ENCODE results near the gene CXCL6.

Gene CXCL6

GRCh38 chr4:73848183-73848777, 11.8 kb downstream of the CXCL6 start:
- CTCF ChIA-PET: interaction anchor here (0.6 to 3.3 kb wide), 3 partner anchors 16 to 36 kb away, joined by 3 to 9 read pairs (median 4); no protein-coding TSS in a partner anchor
- DNase-seq: no peak
- WGBS (ENCODE audit: insufficient coverage): 100% methylated on average over 1 of the region's 1 CpG
- POLR2A ChIA-PET: no interaction called here
- no peak overlapping the region for H3K4me3 ChIP-seq (ENCODE audit: control insufficient read depth in 1 of 7, extremely low read depth in 1 of 7, insufficient read depth in 4 of 7, low read depth in 2 of 7, low read length in 6 of 7)
- no peak overlapping the region for H3K27ac ChIP-seq (ENCODE audit: insufficient read depth in 1 of 2, low read depth in 1 of 2, low read length in 2 of 2, poor library complexity in 1 of 2, severe bottlenecking in 2 of 2)
- H3K9me3 ChIP-seq (ENCODE audit: control extremely low read depth in 1 of 5, control insufficient read depth in 4 of 5, insufficient read depth in 2 of 5, low read depth in 1 of 5, low read length in 4 of 5): no peaks in the 10 kb centered on the region
- no peaks in the 10 kb centered on the region for H3K36me3 ChIP-seq (ENCODE audit: control insufficient read depth in 4 of 4, insufficient read depth in 4 of 4, low read length in 3 of 4)
- peaks cover 0 to 10% (median 5%) of the 10 kb centered on the region in 4 experiments for H3K4me1 ChIP-seq (ENCODE audit: control extremely low read depth in 1 of 4, control insufficient read depth in 4 of 4, insufficient read depth in 4 of 4, low read length in 3 of 4)
- H3K27me3 ChIP-seq (replicated peaks in 2 of 5; ENCODE audit: control insufficient read depth in 4 of 5, insufficient read depth in 5 of 5, low read length in 4 of 5): peaks cover 0 to 5% (median 0%) of the 10 kb centered on the region in 5 experiments

GRCh38 chr4:73850261-73850970, 13.9 kb downstream of the CXCL6 start:
- Histone ChIP-seq H3K27me3 (replicated peaks in 2 of 5; ENCODE audit: control insufficient read depth in 4 of 5, insufficient read depth in 5 of 5, low read length in 4 of 5) (peaks cover 0 to 9% (median 7%) of the 10 kb centered on the region in 5 experiments), H3K4me1 (ENCODE audit: control extremely low read depth in 1 of 4, control insufficient read depth in 4 of 4, insufficient read depth in 4 of 4, low read length in 3 of 4) (peaks cover 0 to 16% (median 7%) of the 10 kb centered on the region in 4 experiments), H3K4me3 (ENCODE audit: control insufficient read depth in 1 of 7, extremely low read depth in 1 of 7, insufficient read depth in 4 of 7, low read depth in 2 of 7, low read length in 6 of 7) (no peak overlapping the region), H3K9me3 (ENCODE audit: control extremely low read depth in 1 of 5, control insufficient read depth in 4 of 5, insufficient read depth in 2 of 5, low read depth in 1 of 5, low read length in 4 of 5) (no peaks in the 10 kb centered on the region), H3K36me3 (ENCODE audit: control insufficient read depth in 4 of 4, insufficient read depth in 4 of 4, low read length in 3 of 4) (no peaks in the 10 kb centered on the region), H3K27ac (ENCODE audit: insufficient read depth in 1 of 2, low read depth in 1 of 2, low read length in 2 of 2, poor library complexity in 1 of 2, severe bottlenecking in 2 of 2) (no peak overlapping the region)
- DNase-seq: no peak
- POLR2A ChIA-PET: interaction anchor here (0.6 kb wide), 1 partner anchor 260 kb away, joined by 3 read pairs; no protein-coding TSS in a partner anchor
- CTCF ChIA-PET: interaction anchor here (0.7 to 3.3 kb wide), 9 partner anchors 8 to 180 kb away, joined by 3 to 9 read pairs (median 3); no protein-coding TSS in a partner anchor
- 100% methylated on average over 1 of the region's 4 CpGs for WGBS (ENCODE audit: insufficient coverage)

- peaks cover 0 to 16% (median 7%) of the 10 kb centered on the region in 4 experiments for H3K4me1 ChIP-seq (ENCODE audit: control extremely low read depth in 1 of 4, control insufficient read depth in 4 of 4, insufficient read depth in 4 of 4, low read length in 3 of 4)
- H3K4me3 ChIP-seq (ENCODE audit: control insufficient read depth in 1 of 7, extremely low read depth in 1 of 7, insufficient read depth in 4 of 7, low read depth in 2 of 7, low read length in 6 of 7): no peak overlapping the region
- POLR2A ChIA-PET: no interaction called here
- no peak for DNase-seq
- peaks cover 0 to 9% (median 7%) of the 10 kb centered on the region in 5 experiments for H3K27me3 ChIP-seq (replicated peaks in 2 of 5; ENCODE audit: control insufficient read depth in 4 of 5, insufficient read depth in 5 of 5, low read length in 4 of 5)
- H3K9me3 ChIP-seq (ENCODE audit: control extremely low read depth in 1 of 5, control insufficient read depth in 4 of 5, insufficient read depth in 2 of 5, low read depth in 1 of 5, low read length in 4 of 5): no peaks in the 10 kb centered on the region
- H3K27ac ChIP-seq (ENCODE audit: insufficient read depth in 1 of 2, low read depth in 1 of 2, low read length in 2 of 2, poor library complexity in 1 of 2, severe bottlenecking in 2 of 2): no peak overlapping the region
- CTCF ChIA-PET: interaction anchor here (0.7 to 3.3 kb wide), 6 partner anchors 8 to 121 kb away, joined by 3 to 9 read pairs (median 4); no protein-coding TSS in a partner anchor
- H3K36me3 ChIP-seq (ENCODE audit: control insufficient read depth in 4 of 4, insufficient read depth in 4 of 4, low read length in 3 of 4): no peaks in the 10 kb centered on the region
- no CpG with 5 or more reads among the region's 1 CpG for WGBS (ENCODE audit: insufficient coverage)
These were observed 14.8 kb downstream of the CXCL6 start for GRCh38 chr4:73851293-73851692.

GRCh38 chr4:73852771-73853170, 16.3 kb downstream of the CXCL6 start:
- CTCF ChIA-PET: interaction anchor here (0.9 to 2.1 kb wide), 6 partner anchors 9 to 246 kb away, joined by 3 to 10 read pairs (median 4); partner anchors contain the start of gene CXCL2
- POLR2A ChIA-PET: no interaction called here

GRCh38 chr4:73853246-73853704, 16.8 kb downstream of the CXCL6 start, which contains the start of gene PF4V1:
PF4V1 (plus strand) TSS chr4:73853296; CDS start chr4:73853363, 67 bp downstream.
- 13% methylated on average over 16 of the region's 22 CpGs for WGBS (ENCODE audit: insufficient coverage)
- Histone ChIP-seq H3K4me1 (ENCODE audit: control extremely low read depth in 1 of 4, control insufficient read depth in 4 of 4, insufficient read depth in 4 of 4, low read length in 3 of 4) (peaks cover 0 to 9% (median 3%) of the 10 kb centered on the region in 4 experiments), H3K27ac (ENCODE audit: insufficient read depth in 1 of 2, low read depth in 1 of 2, low read length in 2 of 2, poor library complexity in 1 of 2, severe bottlenecking in 2 of 2) (no peak within 1 kb of the TSS), H3K27me3 (replicated peaks in 2 of 5; ENCODE audit: control insufficient read depth in 4 of 5, insufficient read depth in 5 of 5, low read length in 4 of 5) (peaks cover 0 to 9% (median 7%) of the 10 kb centered on the region in 5 experiments), H3K9me3 (ENCODE audit: control extremely low read depth in 1 of 5, control insufficient read depth in 4 of 5, insufficient read depth in 2 of 5, low read depth in 1 of 5, low read length in 4 of 5) (no peaks in the 10 kb centered on the region), H3K4me3 (ENCODE audit: control insufficient read depth in 1 of 7, extremely low read depth in 1 of 7, insufficient read depth in 4 of 7, low read depth in 2 of 7, low read length in 6 of 7) (peak within 1 kb of the TSS in 4 of 7 experiments; percentile 24 to 60 (median 48)), H3K36me3 (ENCODE audit: control insufficient read depth in 4 of 4, insufficient read depth in 4 of 4, low read length in 3 of 4) (no peaks in the 10 kb centered on the region)
- peak in 2 of 3 donors; percentile 20 to 52 for DNase-seq
- CTCF ChIA-PET: interaction anchor here (0.9 to 2.1 kb wide), 6 partner anchors 9 to 246 kb away, joined by 3 to 10 read pairs (median 4); partner anchors contain the start of gene CXCL2
- POLR2A ChIA-PET: no interaction called here

More at GRCh38 chr4:73852771-73853170, 16.3 kb downstream of the CXCL6 start:
- H3K9me3 ChIP-seq (ENCODE audit: control extremely low read depth in 1 of 5, control insufficient read depth in 4 of 5, insufficient read depth in 2 of 5, low read depth in 1 of 5, low read length in 4 of 5): no peaks in the 10 kb centered on the region
- no peaks in the 10 kb centered on the region for H3K36me3 ChIP-seq (ENCODE audit: control insufficient read depth in 4 of 4, insufficient read depth in 4 of 4, low read length in 3 of 4)
- H3K27me3 ChIP-seq (replicated peaks in 2 of 5; ENCODE audit: control insufficient read depth in 4 of 5, insufficient read depth in 5 of 5, low read length in 4 of 5): peaks cover 0 to 9% (median 7%) of the 10 kb centered on the region in 5 experiments
- H3K4me3 ChIP-seq (ENCODE audit: control insufficient read depth in 1 of 7, extremely low read depth in 1 of 7, insufficient read depth in 4 of 7, low read depth in 2 of 7, low read length in 6 of 7): no peak overlapping the region
- DNase-seq: peak in 2 of 3 donors; percentile 19 to 45
- peaks cover 0 to 12% (median 5%) of the 10 kb centered on the region in 4 experiments for H3K4me1 ChIP-seq (ENCODE audit: control extremely low read depth in 1 of 4, control insufficient read depth in 4 of 4, insufficient read depth in 4 of 4, low read length in 3 of 4)
- H3K27ac ChIP-seq (ENCODE audit: insufficient read depth in 1 of 2, low read depth in 1 of 2, low read length in 2 of 2, poor library complexity in 1 of 2, severe bottlenecking in 2 of 2): no peak overlapping the region

GRCh38 chr4:73853718-73854473, 17.4 kb downstream of the CXCL6 start:
- 41% methylated on average over 5 of the region's 8 CpGs for WGBS (ENCODE audit: insufficient coverage)

More at GRCh38 chr4:73853718-73854473, 17.4 kb downstream of the CXCL6 start:
- no peak for DNase-seq
- H3K36me3 ChIP-seq (ENCODE audit: control insufficient read depth in 4 of 4, insufficient read depth in 4 of 4, low read length in 3 of 4): no peaks in the 10 kb centered on the region
- H3K4me3 ChIP-seq (ENCODE audit: control insufficient read depth in 1 of 7, extremely low read depth in 1 of 7, insufficient read depth in 4 of 7, low read depth in 2 of 7, low read length in 6 of 7): peak overlapping the region in 3 of 7 experiments; percentile 24 to 60 (median 49)
- no peak overlapping the region for H3K27ac ChIP-seq (ENCODE audit: insufficient read depth in 1 of 2, low read depth in 1 of 2, low read length in 2 of 2, poor library complexity in 1 of 2, severe bottlenecking in 2 of 2)
- CTCF ChIA-PET: interaction anchor here (0.8 to 2.1 kb wide), 9 partner anchors 8 to 275 kb away, joined by 3 to 10 read pairs (median 3); no protein-coding TSS in a partner anchor
- POLR2A ChIA-PET: no interaction called here
- H3K4me1 ChIP-seq (ENCODE audit: control extremely low read depth in 1 of 4, control insufficient read depth in 4 of 4, insufficient read depth in 4 of 4, low read length in 3 of 4): peaks cover 0 to 10% (median 4%) of the 10 kb centered on the region in 4 experiments
- peaks cover 0 to 9% (median 7%) of the 10 kb centered on the region in 5 experiments for H3K27me3 ChIP-seq (replicated peaks in 2 of 5; ENCODE audit: control insufficient read depth in 4 of 5, insufficient read depth in 5 of 5, low read length in 4 of 5)
- no peaks in the 10 kb centered on the region for H3K9me3 ChIP-seq (ENCODE audit: control extremely low read depth in 1 of 5, control insufficient read depth in 4 of 5, insufficient read depth in 2 of 5, low read depth in 1 of 5, low read length in 4 of 5)
